Measurements from ENCODE around the gene HSFX2.
A peak's percentile ranks its signal among the peaks of the same experiment; 100 is the strongest.
"Not testable (repeated sequence)": the region's sequence is repeated elsewhere in the genome, so short reads cannot be mapped to it uniquely, and the experiment has no call there.

HSFX2 gene, protein sequence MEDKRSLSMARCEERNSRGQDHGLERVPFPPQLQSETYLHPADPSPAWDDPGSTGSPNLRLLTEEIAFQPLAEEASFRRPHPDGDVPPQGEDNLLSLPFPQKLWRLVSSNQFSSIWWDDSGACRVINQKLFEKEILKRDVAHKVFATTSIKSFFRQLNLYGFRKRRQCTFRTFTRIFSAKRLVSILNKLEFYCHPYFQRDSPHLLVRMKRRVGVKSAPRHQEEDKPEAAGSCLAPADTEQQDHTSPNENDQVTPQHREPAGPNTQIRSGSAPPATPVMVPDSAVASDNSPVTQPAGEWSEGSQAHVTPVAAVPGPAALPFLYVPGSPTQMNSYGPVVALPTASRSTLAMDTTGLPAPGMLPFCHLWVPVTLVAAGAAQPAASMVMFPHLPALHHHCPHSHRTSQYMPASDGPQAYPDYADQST

DNA sequence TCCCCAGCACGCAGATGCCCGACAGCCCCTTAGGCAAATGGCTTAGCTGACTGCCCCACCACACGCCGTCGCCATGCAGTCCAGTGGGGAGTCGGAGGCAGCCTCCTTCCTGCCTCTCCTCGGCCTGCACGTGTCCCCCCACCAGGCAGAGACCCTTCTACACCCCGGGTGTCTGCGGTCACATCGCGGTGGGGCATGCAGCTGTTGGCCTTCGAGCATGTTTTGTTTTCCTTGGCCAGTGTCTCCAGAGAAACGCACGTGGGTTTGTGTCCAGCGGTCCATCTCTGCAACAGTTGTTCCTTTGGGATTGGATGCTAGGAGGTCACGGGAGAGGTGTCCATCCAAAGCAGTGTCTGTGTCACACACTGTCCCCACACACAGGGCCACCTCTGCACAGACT is at the start of gene HSFX2:
Gene HSFX2, minus strand, starts transcription at position 101 of the 400 bp plus-strand sequence. CDS start 614 bp downstream, outside the sequence.
- not testable (repeated sequence) for DNase-seq

GRCh38 chrX:149643496-149643895 is 48.4 kb upstream of the HSFX2 start:
- DNase-seq: no peak

DNA sequence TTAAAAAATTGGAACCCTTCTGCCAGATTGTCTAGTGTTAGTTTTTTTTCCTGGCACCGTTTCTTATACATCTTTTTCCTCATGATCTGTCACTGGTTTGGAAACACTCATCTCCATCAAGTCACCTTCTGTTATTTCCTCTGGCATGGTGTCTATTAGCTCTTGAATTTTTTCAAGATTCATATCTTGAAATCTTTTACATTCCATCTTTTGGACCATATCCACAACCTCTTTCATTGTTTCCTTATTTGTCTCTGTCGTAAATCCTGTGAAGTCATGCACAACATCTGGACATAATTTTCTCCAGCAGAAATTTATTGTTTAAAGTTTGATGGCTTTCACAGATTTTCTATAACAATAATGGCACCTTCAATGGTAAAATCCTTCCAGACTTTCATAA is 46.7 kb upstream of the HSFX2 start:
- DNase-seq: no peak

- no peak for DNase-seq
Observed at GRCh38 chrX:149641432-149641831, 46.3 kb upstream of the HSFX2 start.

DNA sequence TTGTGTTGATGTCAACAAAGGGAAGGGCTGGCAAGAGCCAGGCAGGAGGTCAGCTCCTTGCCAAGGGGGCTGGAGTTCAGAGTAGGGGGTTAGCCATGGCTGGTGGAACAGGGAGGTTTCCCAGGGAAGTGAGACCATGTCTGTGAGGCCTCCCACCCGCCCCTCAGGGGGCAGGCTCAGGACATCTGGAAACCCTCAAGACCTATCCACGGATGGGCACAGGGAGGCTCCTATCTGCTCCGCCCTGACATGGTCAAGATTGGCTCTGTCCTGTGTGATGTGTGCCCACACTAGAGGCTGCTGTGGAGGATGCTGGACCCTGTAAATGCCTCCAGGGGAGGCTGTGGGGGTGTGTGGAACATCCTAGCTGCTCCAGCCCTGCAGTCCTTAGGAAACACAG is 44.5 kb upstream of the HSFX2 start:
- no peak for DNase-seq

DNA sequence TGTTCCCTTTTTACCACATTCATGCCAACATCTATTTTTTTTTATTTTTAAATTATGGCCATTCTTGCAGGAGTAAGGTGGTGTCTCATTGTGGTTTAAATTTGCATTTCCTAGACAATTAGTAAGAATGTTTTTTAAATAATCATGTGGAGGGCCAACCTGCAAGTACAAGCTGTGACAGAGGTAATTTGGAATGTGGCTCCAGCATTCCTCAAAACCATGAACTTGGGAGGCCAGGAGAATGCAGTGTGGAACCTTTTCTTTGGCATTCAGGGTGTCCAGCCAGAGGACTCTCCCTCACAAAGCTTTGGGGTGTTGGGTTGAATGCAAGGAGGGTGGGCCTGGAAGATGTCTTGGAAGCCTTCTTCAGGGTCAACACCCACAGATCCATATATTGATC is 43.7 kb upstream of the HSFX2 start:
- no peak for DNase-seq

GRCh38 chrX:149633511-149633910 is 38.4 kb upstream of the HSFX2 start:
- DNase-seq: no peak

DNA sequence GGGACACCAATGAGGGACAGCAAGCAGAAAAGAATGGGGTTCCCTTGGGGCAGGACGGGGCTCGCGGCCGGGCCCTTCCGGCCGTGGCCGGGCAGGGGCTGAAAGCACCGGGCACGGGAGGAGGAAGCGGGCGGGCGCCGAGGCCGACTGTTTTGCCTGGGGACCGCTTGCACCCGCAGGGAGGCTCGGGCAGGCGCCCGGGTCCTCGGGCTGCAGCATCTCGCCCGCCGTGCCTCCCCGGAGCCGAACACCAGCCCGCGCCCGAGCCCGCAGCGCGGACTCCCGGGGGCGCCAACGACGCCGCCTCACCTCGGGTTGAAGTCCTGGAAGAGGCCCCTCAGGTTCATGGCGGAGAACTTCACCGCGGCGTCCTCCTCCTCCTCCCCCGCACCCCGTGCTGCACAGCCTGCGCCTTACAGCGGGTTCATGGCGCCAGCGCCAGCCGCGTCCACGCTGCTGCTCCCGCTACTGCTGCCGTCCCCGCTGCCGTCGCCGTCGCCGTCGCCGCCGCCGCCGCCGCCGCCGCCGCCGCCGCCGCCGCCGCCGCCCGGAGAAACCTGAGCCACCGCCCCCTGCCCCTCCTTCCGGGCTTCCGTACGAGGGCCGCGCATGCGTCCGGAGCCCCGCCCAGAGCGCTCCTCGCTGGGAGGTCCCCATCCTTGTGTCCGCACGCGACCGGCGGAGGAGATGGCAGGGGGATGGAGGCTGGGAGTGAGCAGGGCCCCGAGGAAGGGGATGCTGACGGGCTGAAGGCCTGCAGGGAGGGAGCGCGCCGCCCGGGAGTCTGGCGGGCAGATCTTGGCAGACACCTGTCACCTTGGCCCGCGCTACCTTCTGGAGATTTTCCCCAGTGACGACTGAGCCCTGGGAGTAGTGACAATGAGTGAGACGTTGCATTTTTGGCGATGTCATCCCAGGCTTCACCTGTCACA is 36.4 kb upstream of the HSFX2 start, which contains the start of gene TMEM185A:
Gene TMEM185A, minus strand, starts transcription at position 559 of the 932 bp plus-strand sequence. Its CDS starts 212 bp downstream, at position 347.
- peak; percentile 5 for DNase-seq

GRCh38 chrX:149630681-149631233 is 35.6 kb upstream of the HSFX2 start:
- no peak for DNase-seq

GRCh38 chrX:149629730-149630387 is 34.7 kb upstream of the HSFX2 start:
- no peak for DNase-seq

DNA sequence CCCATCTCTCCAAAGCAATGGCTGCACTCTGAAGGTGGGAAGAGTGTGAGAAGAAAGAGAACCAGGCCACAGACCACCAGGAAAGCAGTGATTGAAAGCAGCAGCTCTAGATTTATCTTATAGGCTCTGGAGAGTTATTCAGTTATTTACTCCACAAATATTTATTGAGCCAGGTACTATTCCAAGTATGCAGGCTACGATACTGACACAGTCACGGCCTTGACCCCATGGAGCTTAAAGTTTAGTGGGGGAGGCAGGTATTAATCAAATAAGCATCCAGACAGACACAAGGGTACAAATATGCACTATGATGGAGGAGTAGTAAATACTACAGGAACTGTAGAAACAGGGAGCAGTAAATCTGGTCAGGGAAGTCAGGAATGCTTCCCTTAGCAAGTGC is 33.7 kb upstream of the HSFX2 start:
- no peak for DNase-seq

DNA sequence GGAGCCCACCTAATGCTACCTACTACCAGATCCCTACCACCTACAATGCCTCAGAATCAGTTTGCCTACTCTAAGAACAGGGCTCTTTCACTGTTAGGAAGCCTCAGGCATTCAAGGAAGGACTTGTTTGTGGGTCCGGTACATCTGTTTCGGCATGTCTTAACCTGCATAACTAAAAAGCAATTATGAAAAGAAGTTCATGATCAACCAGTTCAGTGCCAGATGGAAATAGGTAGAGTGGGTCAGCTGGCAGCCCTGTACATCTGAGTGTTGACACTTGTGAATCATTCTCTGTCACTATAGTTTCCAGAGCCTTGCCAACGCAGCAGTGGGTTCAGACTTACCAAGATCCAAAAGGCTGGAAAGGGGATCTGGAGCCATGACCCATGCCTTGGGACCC is 33.2 kb upstream of the HSFX2 start:
- DNase-seq: no peak

DNA sequence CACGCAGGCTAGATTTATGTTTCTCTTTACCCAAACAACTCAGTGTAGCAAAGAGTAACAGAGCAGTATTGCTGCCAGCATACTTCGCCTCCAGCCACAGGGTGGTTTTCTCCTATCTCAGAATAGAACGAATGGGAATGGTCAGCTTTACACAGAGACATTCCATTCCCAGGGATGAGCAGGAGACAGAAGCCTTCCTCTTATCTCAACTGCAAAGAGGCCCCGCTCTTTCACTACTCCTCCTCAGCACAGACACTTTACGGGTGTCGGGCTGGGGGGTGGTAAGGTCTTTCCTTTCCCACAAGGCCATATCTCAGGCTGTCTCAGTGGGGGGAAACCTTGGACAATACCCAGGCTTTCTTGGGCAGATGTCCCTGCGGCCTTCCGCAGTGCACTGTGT is 31.7 kb upstream of the HSFX2 start:
- DNase-seq: not testable (repeated sequence)

- not testable (repeated sequence) for DNase-seq
Observed at GRCh38 chrX:149619662-149620061, 24.5 kb upstream of the HSFX2 start.

- DNase-seq: no peak
Observed at GRCh38 chrX:149618871-149619270, 23.8 kb upstream of the HSFX2 start.

- no peak for DNase-seq
Observed at GRCh38 chrX:149611623-149612175, 16.6 kb upstream of the HSFX2 start.

DNA sequence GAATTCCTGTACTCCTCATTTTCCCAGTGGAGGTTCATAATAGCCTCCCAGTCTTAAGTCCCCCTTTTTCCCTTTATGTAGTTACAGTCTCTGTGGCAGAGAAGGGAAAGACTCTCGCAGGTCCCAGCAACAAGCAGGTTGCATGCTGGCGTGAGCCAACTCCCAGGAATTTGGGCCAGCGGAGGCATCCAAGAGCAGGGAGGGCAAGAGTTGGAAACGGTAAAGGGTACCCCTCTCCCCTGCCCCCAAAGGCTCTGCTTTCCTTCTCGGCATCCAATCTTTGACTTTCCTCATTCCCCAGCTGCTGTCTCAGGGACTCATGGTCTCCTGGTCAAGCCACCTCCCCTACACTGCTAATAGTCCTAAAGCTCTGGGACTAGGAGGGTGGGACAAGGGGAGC is 15.4 kb upstream of the HSFX2 start:
- DNase-seq: no peak

DNA sequence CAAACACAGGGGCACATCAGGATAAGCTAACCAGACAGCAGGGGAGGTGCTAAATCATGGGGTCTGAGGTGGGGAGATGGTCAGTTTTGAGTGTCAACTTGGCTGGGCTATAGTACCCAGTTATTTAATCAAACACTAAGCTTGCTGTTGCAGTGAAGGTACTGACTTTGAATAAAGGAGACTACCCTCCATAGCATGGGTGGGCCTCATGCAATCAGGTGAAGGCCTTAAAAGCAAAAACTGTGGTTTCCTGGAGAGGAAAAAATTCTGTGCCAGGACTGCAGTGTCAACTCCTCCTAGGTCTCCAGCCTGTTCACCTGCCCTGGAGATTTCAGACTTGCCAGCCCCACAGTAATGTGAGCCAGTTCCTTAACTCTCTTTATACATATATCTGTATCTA is 12.6 kb upstream of the HSFX2 start:
- DNase-seq: no peak

DNA sequence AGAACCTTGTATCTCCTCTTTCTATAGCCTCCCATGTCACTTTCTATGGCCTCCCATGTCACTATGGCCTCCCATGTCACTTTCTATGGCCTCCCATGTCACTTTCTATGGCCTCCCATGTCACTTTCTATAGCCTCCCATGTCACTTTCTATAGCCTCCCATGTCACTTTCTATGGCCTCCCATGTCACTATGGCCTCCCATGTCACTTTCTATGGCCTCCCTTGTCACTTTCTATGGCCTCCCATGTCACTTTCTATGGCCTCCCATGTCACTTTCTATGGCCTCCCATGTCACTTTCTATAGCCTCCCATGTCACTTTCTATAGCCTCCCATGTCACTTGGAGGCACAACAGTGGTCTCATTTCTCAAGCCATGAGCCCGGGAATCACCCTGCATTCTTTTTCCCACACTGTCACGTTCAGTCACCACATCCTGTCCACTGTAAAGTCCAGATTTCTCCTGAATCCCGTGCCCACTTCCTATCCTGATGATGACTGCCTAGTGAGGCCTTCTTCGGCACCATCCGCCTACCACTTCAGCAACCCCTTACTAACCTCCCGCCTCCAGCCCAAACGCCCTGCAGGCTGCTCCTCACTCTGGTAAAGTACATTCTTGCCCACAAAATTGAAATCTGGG is 10.3 kb upstream of the HSFX2 start:
- not testable (repeated sequence) for DNase-seq

- DNase-seq: not testable (repeated sequence)
Observed at GRCh38 chrX:149598603-149599002, 3.5 kb upstream of the HSFX2 start.

DNA sequence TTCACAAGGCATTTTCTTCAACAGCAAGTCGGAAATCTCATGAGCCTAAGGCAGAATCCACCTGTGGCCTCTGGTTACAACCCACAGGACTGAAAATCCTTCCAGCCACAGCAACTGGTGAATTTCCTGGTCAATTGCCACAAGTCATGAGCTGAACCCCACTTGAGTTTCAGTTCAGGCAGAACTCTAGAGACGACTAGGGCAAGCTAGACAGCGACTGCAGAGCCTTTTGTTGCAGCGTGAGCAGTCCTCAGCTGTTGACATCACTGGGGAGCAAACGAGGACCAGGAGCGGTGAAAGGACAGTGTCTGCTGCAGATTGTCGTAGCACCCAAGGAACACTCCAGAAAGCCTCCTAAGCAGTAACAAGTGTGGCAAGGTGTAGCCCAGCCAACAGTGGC is 829 bp upstream of the HSFX2 start:
- DNase-seq: not testable (repeated sequence)

DNA sequence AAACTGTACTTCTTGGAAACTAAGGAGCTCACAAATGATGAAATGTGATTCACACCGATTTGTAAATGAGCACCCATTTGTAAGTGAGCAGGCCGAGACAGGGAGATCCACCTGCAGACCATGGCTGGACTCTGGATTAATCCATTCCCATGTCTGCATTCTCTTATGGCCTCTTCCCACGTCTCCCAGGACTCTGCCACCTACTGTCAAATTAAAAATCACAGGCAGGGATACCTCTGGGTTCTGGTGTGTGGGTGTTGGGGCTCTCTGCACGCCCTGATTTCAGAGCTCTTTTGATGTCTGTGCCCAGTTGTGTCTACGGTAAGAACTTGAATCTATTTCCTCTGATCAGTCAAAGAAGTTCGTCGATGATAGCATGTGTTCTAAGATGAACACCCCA is 4.1 kb downstream of the HSFX2 start:
- DNase-seq: not testable (repeated sequence)

All from NCI-H2081 treated with DMSO at 0.1 percent for 48 hours (cell line).